ENCODE data around the gene HOXD9. TPM values are rescaled to one million over a fixed set of nuclear protein-coding genes. Genes with fewer than 3 reads are reported as not detected.

The HOXD9 gene
- total RNA-seq, 1 experiment from 2014 or later, result not detected

DNA sequence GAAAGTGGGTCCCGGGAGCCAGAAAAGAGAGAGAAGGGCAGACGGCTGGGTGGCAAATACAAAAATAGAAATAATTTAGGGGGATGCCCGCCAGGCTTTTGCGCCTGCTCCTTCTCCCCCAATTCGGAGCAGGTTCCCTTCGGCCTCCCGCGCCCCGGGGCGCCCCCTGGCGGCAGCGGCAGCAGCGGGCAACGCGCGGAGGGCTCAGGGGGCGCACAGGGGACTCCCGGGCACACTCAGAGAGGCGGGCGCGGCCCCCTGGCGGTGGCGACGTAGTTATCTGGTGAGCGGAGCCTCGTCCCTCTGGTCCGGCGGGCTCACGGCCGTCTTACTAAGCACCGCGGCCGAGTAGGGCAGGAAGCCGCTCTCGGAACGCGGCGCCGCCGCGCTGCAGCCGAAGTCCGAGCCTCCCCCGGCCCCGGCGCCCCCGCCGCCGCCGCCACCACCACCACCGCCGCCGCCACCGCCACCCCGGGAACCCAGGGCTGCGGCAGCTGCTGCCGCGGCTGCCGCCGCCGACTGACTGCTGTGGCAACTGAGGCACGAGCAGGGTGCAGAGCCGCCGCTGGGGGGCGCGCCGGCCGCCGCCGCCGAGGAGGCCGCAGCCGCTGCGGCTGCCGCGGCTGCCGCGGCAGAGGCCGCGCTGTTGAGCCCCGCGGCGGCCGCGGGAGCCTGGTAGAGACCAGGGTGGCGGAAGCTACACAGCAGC is 42.5 kb upstream of the HOXD9 start:
- Histone ChIP-seq H3K4me3 (ENCODE audit: low read length) (no peak overlapping the region), H3K36me3 (ENCODE audit: low read depth, low read length) (no peaks in the 10 kb centered on the region), H4K20me1 (ENCODE audit: low read length) (no peaks in the 10 kb centered on the region), H3K4me1 (ENCODE audit: insufficient read depth, low read length) (no peaks in the 10 kb centered on the region), H3K79me2 (ENCODE audit: low read length) (no peaks in the 10 kb centered on the region), H3K4me2 (ENCODE audit: low read length) (no peak overlapping the region), H2AFZ (ENCODE audit: low read length) (no peak overlapping the region), H3F3A (ENCODE audit: low read length, unreplicated experiment) (no peaks in the 10 kb centered on the region), H3K27ac (ENCODE audit: low read length) (no peak overlapping the region), H3K9me2 (replicated peaks; ENCODE audit: low read length) (no peaks in the 10 kb centered on the region), H3K9me3 (ENCODE audit: low read length) (no peaks in the 10 kb centered on the region), H3K9ac (ENCODE audit: low read length) (no peak overlapping the region), H3K27me3 (ENCODE audit: low read length) (peaks cover 51% of the 10 kb centered on the region)
- ChIA-PET CTCF (no interaction called here), POLR2A (ENCODE audit: unreplicated experiment) (no interaction called here)
- ATAC-seq (no peak), DNase-seq (no peak)
- intact Hi-C loops (cut with micrococcal nuclease), result no loop called here
- BruUV-seq (replicated peaks), result no TSS peak
- TF ChIP-seq EZH2phosphoT487 (IDR thresholded peaks at IDR 0.05; ENCODE audit: borderline replicate concordance, low read length) (no peak), EZH2 (IDR thresholded peaks at IDR 0.05; ENCODE audit: low read length, unreplicated experiment) (no peak)
- TF ChIP-seq, protein P1, sequence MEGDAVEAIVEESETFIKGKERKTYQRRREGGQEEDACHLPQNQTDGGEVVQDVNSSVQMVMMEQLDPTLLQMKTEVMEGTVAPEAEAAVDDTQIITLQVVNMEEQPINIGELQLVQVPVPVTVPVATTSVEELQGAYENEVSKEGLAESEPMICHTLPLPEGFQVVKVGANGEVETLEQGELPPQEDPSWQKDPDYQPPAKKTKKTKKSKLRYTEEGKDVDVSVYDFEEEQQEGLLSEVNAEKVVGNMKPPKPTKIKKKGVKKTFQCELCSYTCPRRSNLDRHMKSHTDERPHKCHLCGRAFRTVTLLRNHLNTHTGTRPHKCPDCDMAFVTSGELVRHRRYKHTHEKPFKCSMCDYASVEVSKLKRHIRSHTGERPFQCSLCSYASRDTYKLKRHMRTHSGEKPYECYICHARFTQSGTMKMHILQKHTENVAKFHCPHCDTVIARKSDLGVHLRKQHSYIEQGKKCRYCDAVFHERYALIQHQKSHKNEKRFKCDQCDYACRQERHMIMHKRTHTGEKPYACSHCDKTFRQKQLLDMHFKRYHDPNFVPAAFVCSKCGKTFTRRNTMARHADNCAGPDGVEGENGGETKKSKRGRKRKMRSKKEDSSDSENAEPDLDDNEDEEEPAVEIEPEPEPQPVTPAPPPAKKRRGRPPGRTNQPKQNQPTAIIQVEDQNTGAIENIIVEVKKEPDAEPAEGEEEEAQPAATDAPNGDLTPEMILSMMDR (conservative IDR thresholded peaks at IDR 0.05; ENCODE audit: low read depth, low read length), result peak; percentile 47

GRCh38 chr2:176080540-176081375 is 41.8 kb upstream of the HOXD9 start:
- CTCF ChIA-PET, result no interaction called here

More at GRCh38 chr2:176080540-176081375, 41.8 kb upstream of the HOXD9 start:
- Histone ChIP-seq H4K20me1 (ENCODE audit: low read length) (no peaks in the 10 kb centered on the region), H3K79me2 (ENCODE audit: low read length) (no peaks in the 10 kb centered on the region), H2AFZ (ENCODE audit: low read length) (no peak overlapping the region), H3K9ac (ENCODE audit: low read length) (no peak overlapping the region), H3K27ac (ENCODE audit: low read length) (no peak overlapping the region), H3K4me2 (ENCODE audit: low read length) (no peak overlapping the region), H3K27me3 (ENCODE audit: low read length) (peaks cover 51% of the 10 kb centered on the region), H3K4me1 (ENCODE audit: insufficient read depth, low read length) (0 out of 2 replicates have a peak, but pooled peaks cover under 1% of the 10 kb centered on the region), H3K9me2 (replicated peaks; ENCODE audit: low read length) (no peaks in the 10 kb centered on the region), H3K9me3 (ENCODE audit: low read length) (no peaks in the 10 kb centered on the region), H3F3A (ENCODE audit: low read length, unreplicated experiment) (no peaks in the 10 kb centered on the region), H3K36me3 (ENCODE audit: low read depth, low read length) (no peaks in the 10 kb centered on the region), H3K4me3 (ENCODE audit: low read length) (no peak overlapping the region)
- no TSS peak for BruUV-seq (replicated peaks)
- TF ChIP-seq, protein P1 (conservative IDR thresholded peaks at IDR 0.05; ENCODE audit: low read depth, low read length), result no peak
- TF ChIP-seq EZH2 (IDR thresholded peaks at IDR 0.05; ENCODE audit: low read length, unreplicated experiment) (no peak), EZH2phosphoT487 (IDR thresholded peaks at IDR 0.05; ENCODE audit: borderline replicate concordance, low read length) (no peak)
- intact Hi-C loops (cut with micrococcal nuclease), result no loop called here
- DNase-seq, result no peak
- no peak for ATAC-seq
- POLR2A ChIA-PET (ENCODE audit: unreplicated experiment), result no interaction called here

All from PC-3 (cell line).